Endothelial cell of umbilical vein (primary cell): ENCODE measurements around the gene RPUSD4. TPM values are rescaled to one million over a fixed set of nuclear protein-coding genes. Genes with fewer than 3 reads are reported as not detected.

Experiments
- BruUV-seq: library from RNA; stranded (reverse); fragments of 400-500 nt; replicated peaks from 2 replicates; lab custom pipeline; 2021; lab: Mats Ljungman, UMichigan
- CTCF ChIA-PET: fragments of 300-600, 350-600 bp; sonication (Branson Sonifier 250); formaldehyde crosslinking; loops from one replicate; lab custom pipeline; 2021; ENCODE audit warnings: antibody characterized with exemption, inconsistent platforms; lab: Charles Lee
- POLR2A ChIA-PET: fragments of 300-600, 350-600 bp; sonication (Branson Sonifier 250); formaldehyde crosslinking; loops from one replicate; lab custom pipeline; 2021; ENCODE audit warnings: antibody characterized with exemption, inconsistent platforms; lab: Charles Lee
- DNase-seq: peaks from one replicate; pipeline ENCODE4 v3.0.0-alpha.2; 2011; ENCODE audit warnings: low read depth, low spot score
- FAIRE-seq: peaks from 2 replicates; lab custom pipeline; 2011; peaks lifted over from hg19 to GRCh38; lab: Jason Lieb, UNC
- H2AFZ ChIP-seq: 2 replicates; pipeline ENCODE4 v1.6.0; 2012; ENCODE audit warnings: low read depth, low read length, control low read depth, inconsistent platforms
- H3K27ac ChIP-seq: 2 replicates; pipeline ENCODE4 v1.5.1; 2011; ENCODE audit warnings: low read depth, mild to moderate bottlenecking, control low read depth, low read length, moderate library complexity; ENCODE audit not compliant: insufficient read depth
- H3K27me3 ChIP-seq, 2 experiments: 2 replicates each; pipeline versions ENCODE4 v1.6.0 to v1.6.1; 2011; ENCODE audit warnings: low read length in 2 of 2, mixed read lengths in 1 of 2; ENCODE audit not compliant: control insufficient read depth in 2 of 2, insufficient read depth in 2 of 2
- H3K36me3 ChIP-seq, 2 experiments: 2 replicates in 1 of 2; 3 replicates in 1 of 2; pipeline ENCODE4 v1.5.1; 2011; ENCODE audit warnings: low read length in 2 of 2, mild to moderate bottlenecking in 1 of 2, moderate library complexity in 1 of 2; ENCODE audit not compliant: control insufficient read depth in 2 of 2, insufficient read depth in 2 of 2; ENCODE audit errors: extremely low read depth in 1 of 2
- H3K4me1 ChIP-seq: 3 replicates; pipeline ENCODE4 v1.5.1; 2011; ENCODE audit warnings: mild to moderate bottlenecking, low read length; ENCODE audit not compliant: control insufficient read depth, insufficient read depth; ENCODE audit errors: extremely low read depth
- H3K4me2 ChIP-seq: 2 replicates; pipeline ENCODE4 v1.6.1; 2011; ENCODE audit warnings: low read length, control low read depth, mixed read lengths; ENCODE audit not compliant: insufficient read depth
- H3K4me3 ChIP-seq, 3 experiments: fragments of 200-600 bp in 1 of 3; sonication (generic), shearing (Covaris generic) in 1 of 3; replicated peaks in 1 of 3; 2 replicates each; pipeline ENCODE4 v1.5.1; 2011 to 2016; ENCODE audit warnings: control low read depth in 3 of 3, low read length in 3 of 3, mild to moderate bottlenecking in 2 of 3, inconsistent platforms in 1 of 3, low read depth in 1 of 3, moderate library complexity in 1 of 3; ENCODE audit not compliant: insufficient read depth in 1 of 3
- H3K79me2 ChIP-seq: 2 replicates; pipeline ENCODE4 v1.6.0; 2012; ENCODE audit warnings: low read length, inconsistent platforms; ENCODE audit not compliant: control insufficient read depth, insufficient read depth
- H3K9ac ChIP-seq: replicated peaks from 2 replicates; pipeline ENCODE3; 2011; ENCODE audit warnings: low read length, control low read depth; ENCODE audit not compliant: insufficient read depth; ENCODE audit errors: extremely low read depth
- H3K9me1 ChIP-seq: replicated peaks from 3 replicates; pipeline ENCODE4 v1.6.0; 2011; ENCODE audit warnings: mild to moderate bottlenecking, low read length; ENCODE audit not compliant: control insufficient read depth, insufficient read depth; ENCODE audit errors: extremely low read depth
- H3K9me3 ChIP-seq: replicated peaks from 2 replicates; pipeline ENCODE4 v1.5.1; 2012; ENCODE audit warnings: low read length, inconsistent platforms; ENCODE audit not compliant: control insufficient read depth, insufficient read depth
- H4K20me1 ChIP-seq: replicated peaks from 2 replicates; pipeline ENCODE3; 2011; ENCODE audit warnings: mild to moderate bottlenecking, low read length; ENCODE audit not compliant: control insufficient read depth, insufficient read depth; ENCODE audit errors: extremely low read depth
- EZH2 ChIP-seq: IDR thresholded peaks from 2 replicates; pipeline ENCODE4 v1.6.1; 2012; ENCODE audit warnings: borderline replicate concordance, low read depth, mild to moderate bottlenecking, moderate library complexity, low read length, inconsistent platforms; ENCODE audit not compliant: severe bottlenecking
- FOS ChIP-seq: IDR thresholded peaks from 2 replicates; pipeline ENCODE4 v1.6.1; 2011; ENCODE audit warnings: mild to moderate bottlenecking, low read length, moderate library complexity, borderline replicate concordance; ENCODE audit not compliant: insufficient read depth
- JUN ChIP-seq: IDR thresholded peaks from 2 replicates; pipeline ENCODE4 v1.6.1; 2011; ENCODE audit warnings: borderline replicate concordance, low read depth; ENCODE audit not compliant: insufficient read length, insufficient read depth
- MYC ChIP-seq: IDR thresholded peaks from one replicate; pipeline ENCODE4 v1.6.1; 2011; ENCODE audit warnings: mild to moderate bottlenecking, low read depth, low read length
- POLR2A ChIP-seq: IDR thresholded peaks from 2 replicates; pipeline ENCODE4 v1.6.1; 2012; ENCODE audit warnings: low read depth, mild to moderate bottlenecking, control low read depth, low read length
- POLR2AphosphoS5 ChIP-seq: IDR thresholded peaks from 2 replicates; pipeline ENCODE4 v1.6.1; 2012; ENCODE audit warnings: low read depth, mild to moderate bottlenecking, control low read depth, low read length, moderate library complexity; ENCODE audit not compliant: insufficient read depth
- dilution Hi-C: fragments of 300-500 bp; cut with MboI; formaldehyde crosslinking; loops from one replicate; pipeline ENCODE4 v1.15.0; 2019; ENCODE audit warnings: low sequenced_read_pairs; ENCODE audit not compliant: extremely low pct_ligation_motif_present
- intact Hi-C: fragments of 100-400 bp; cut with micrococcal nuclease; formaldehyde crosslinking; loops from one replicate; pipeline ENCODE4 v1.10.0; 2022
- polyA plus RNA-seq, 4 experiments: library from polyadenylated mRNA; depleted of rRNA in 3 of 4; stranded (reverse) in 3 of 4; unstranded in 1 of 4; fragments of >200 nt; gene quantifications; 2 replicates each; pipeline versions ENCODE4 v1.2.1 to v1.2.3, GENCODE V29; 2011 to 2012; ENCODE audit warnings: missing spikeins in 1 of 4
- total RNA-seq: library from RNA; stranded (reverse); gene quantifications from 2 replicates; pipeline ENCODE4 v1.2.3, GENCODE V29; 2021
- TF ChIP-seq, protein P1 (sequence below), 2 donors: IDR thresholded peaks; 1 replicate in 1 of 2; 2 replicates in 1 of 2; pipeline ENCODE4 v1.5.1; 2011; ENCODE audit warnings: low read length in 2 of 2, mild to moderate bottlenecking in 2 of 2, moderate library complexity in 2 of 2, control low read depth in 1 of 2, inconsistent platforms in 1 of 2, low read depth in 1 of 2; ENCODE audit not compliant: insufficient read depth in 1 of 2; ENCODE audit errors: extremely low read depth in 1 of 2
- TF ChIP-seq, protein P2 (sequence below): IDR thresholded peaks from 2 replicates; pipeline ENCODE4 v1.6.1; 2011; ENCODE audit not compliant: insufficient read depth, insufficient read length

RPUSD4 gene
- total and polyA plus RNA-seq, 2 donors (not counting 3 experiments of a cell fraction or from before 2014, with no cell fraction given) = 37.8 to 40.8 TPM

DNA sequence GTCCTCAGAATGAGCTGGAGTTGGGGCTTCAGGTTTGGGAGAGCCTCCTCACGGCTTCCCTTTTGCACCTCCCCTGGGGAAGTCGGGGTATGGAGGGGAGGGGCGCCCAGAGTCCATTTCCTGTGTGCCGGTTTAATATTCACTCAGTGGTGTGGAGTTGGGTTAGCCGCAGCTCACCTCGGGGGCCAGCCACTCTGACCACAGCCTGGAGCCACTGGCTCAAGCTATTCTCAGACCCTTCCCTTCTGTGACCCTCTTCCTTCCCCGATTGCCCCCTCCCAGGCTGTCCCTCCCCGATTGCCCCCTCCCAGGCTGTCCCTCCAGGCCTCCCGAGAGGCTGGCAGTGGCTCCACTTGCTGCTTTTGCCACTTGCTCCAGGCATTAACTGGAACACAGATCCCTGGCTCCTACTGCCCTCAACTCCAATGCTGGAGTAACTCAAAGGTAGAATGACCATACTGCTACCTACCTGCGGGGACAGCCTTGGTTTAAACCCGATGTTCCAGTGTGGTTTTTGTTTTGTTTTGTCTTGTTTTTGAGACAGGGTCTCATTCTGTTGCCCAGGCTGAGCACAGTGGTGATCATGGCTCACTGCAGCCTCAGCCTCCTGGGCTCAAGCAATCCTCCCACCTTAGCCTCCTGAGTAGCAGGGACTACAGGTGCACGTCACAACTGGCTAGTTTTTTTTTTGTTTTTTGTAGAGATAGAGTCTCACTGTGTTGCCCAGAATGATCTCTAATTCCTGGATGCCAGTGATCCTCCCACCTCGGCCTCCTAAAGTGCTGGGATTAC is 29.3 kb downstream of the RPUSD4 start:
- FAIRE-seq = no peak
- no peaks in the 10 kb centered on the region for H3K27me3 ChIP-seq
- no peaks in the 10 kb centered on the region for H3K36me3 ChIP-seq
- ChIA-PET POLR2A (no interaction called here), CTCF (no interaction called here)
- no peak overlapping the region for H3K4me2 ChIP-seq
- dilution Hi-C loops = no loop called here
- H2AFZ ChIP-seq = no peak overlapping the region
- no peaks in the 10 kb centered on the region for H4K20me1 ChIP-seq
- no peak overlapping the region for H3K27ac ChIP-seq
- no TSS peak for BruUV-seq
- H3K9me1 ChIP-seq = no peaks in the 10 kb centered on the region
- no peak overlapping the region for H3K4me3 ChIP-seq
- intact Hi-C loops = no loop called here
- TF ChIP-seq, protein P1, sequence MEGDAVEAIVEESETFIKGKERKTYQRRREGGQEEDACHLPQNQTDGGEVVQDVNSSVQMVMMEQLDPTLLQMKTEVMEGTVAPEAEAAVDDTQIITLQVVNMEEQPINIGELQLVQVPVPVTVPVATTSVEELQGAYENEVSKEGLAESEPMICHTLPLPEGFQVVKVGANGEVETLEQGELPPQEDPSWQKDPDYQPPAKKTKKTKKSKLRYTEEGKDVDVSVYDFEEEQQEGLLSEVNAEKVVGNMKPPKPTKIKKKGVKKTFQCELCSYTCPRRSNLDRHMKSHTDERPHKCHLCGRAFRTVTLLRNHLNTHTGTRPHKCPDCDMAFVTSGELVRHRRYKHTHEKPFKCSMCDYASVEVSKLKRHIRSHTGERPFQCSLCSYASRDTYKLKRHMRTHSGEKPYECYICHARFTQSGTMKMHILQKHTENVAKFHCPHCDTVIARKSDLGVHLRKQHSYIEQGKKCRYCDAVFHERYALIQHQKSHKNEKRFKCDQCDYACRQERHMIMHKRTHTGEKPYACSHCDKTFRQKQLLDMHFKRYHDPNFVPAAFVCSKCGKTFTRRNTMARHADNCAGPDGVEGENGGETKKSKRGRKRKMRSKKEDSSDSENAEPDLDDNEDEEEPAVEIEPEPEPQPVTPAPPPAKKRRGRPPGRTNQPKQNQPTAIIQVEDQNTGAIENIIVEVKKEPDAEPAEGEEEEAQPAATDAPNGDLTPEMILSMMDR (IDR thresholded peaks at IDR 0.05; ENCODE audit: extremely low read depth in 1 of 2, insufficient read depth in 1 of 2, low read depth in 1 of 2, low read length in 2 of 2) = no peak
- TF ChIP-seq POLR2A (no peak), EZH2 (no peak), FOS (no peak), JUN (no peak), MYC (no peak), POLR2AphosphoS5 (no peak)
- TF ChIP-seq, protein P2, sequence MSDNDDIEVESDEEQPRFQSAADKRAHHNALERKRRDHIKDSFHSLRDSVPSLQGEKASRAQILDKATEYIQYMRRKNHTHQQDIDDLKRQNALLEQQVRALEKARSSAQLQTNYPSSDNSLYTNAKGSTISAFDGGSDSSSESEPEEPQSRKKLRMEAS = no peak
- H3K9ac ChIP-seq = no peak overlapping the region
- no peak for DNase-seq
- no peaks in the 10 kb centered on the region for H3K9me3 ChIP-seq
- no peaks in the 10 kb centered on the region for H3K79me2 ChIP-seq
- H3K4me1 ChIP-seq = no peaks in the 10 kb centered on the region
